Left hindlimb (tissue), 1 donor: Measurements from ENCODE around the gene DPEP2.
A peak's percentile ranks its signal among the peaks of the same experiment; 100 is the strongest.
"Not testable (repeated sequence)": the region's sequence is repeated elsewhere in the genome, so short reads cannot be mapped to it uniquely, and the experiment has no call there.

Experiments
- DNase-seq: peaks from one replicate; pipeline ENCODE4 v3.0.0-alpha.2; 2018

Gene DPEP2

GRCh38 chr16:67998779-67999688 is at the start of gene DPEP2:
Gene DPEP2, minus strand, starts transcription at chr16:67999484. Its CDS starts 6,272 bp downstream, at chr16:67993212.
- DNase-seq, result not testable (repeated sequence)

GRCh38 chr16:68047987-68048386 is 48.7 kb upstream of the DPEP2 start:
- DNase-seq, result no peak

GRCh38 chr16:68046106-68046505 is 46.8 kb upstream of the DPEP2 start:
- no peak for DNase-seq

GRCh38 chr16:68041783-68042182 is 42.5 kb upstream of the DPEP2 start:
- no peak for DNase-seq

- DNase-seq, result peak; percentile 73
These were observed 41.4 kb upstream of the DPEP2 start for GRCh38 chr16:68040506-68041288.

- DNase-seq, result no peak
These were observed 38.7 kb upstream of the DPEP2 start for GRCh38 chr16:68037841-68038597.

- no peak for DNase-seq
These were observed 35.9 kb upstream of the DPEP2 start for GRCh38 chr16:68035227-68035626.

GRCh38 chr16:68033101-68033500 is 33.8 kb upstream of the DPEP2 start:
- no peak for DNase-seq

- no peak for DNase-seq
These were observed 32.7 kb upstream of the DPEP2 start for GRCh38 chr16:68031951-68032350.

- not testable (repeated sequence) for DNase-seq
These were observed 30.8 kb upstream of the DPEP2 start for GRCh38 chr16:68030108-68030507.

GRCh38 chr16:68028996-68029395 is 29.7 kb upstream of the DPEP2 start:
- no peak for DNase-seq

GRCh38 chr16:68022728-68023537 is 23.6 kb upstream of the DPEP2 start, which contains the start of the genes DDX28 and DUS2:
Gene DDX28, minus strand, starts transcription at chr16:68023232. Its CDS starts 30 bp downstream, at chr16:68023202.
Gene DUS2, plus strand, starts transcription at chr16:68023284. Its CDS starts 14,740 bp downstream, at chr16:68038024.
- peak; percentile 95 for DNase-seq

- no peak for DNase-seq
These were observed 23.0 kb upstream of the DPEP2 start for GRCh38 chr16:68022278-68022727.

GRCh38 chr16:68021490-68021889 is 22.2 kb upstream of the DPEP2 start:
- DNase-seq, result no peak

- DNase-seq, result no peak
These were observed 19.9 kb upstream of the DPEP2 start for GRCh38 chr16:68019167-68019680.

- no peak for DNase-seq
These were observed 16.4 kb upstream of the DPEP2 start, which contains the start of gene DPEP2NB for GRCh38 chr16:68015681-68016080. Gene DPEP2NB, minus strand, starts transcription at chr16:68015911. Its CDS starts 141 bp downstream, at chr16:68015770.

- DNase-seq, result no peak
These were observed 14.2 kb upstream of the DPEP2 start for GRCh38 chr16:68013440-68013839.

GRCh38 chr16:68009872-68010271 is 10.6 kb upstream of the DPEP2 start:
- DNase-seq, result not testable (repeated sequence)

- no peak for DNase-seq
These were observed 10.0 kb upstream of the DPEP2 start for GRCh38 chr16:68009157-68009735.

GRCh38 chr16:68005786-68006286 is 6.6 kb upstream of the DPEP2 start:
- DNase-seq, result no peak

GRCh38 chr16:68005211-68005610 is 5.9 kb upstream of the DPEP2 start:
- DNase-seq, result no peak
